Stimulated activated CD8-positive, alpha-beta memory T cell treated with anti-CD3 and anti-CD28 coated beads, Interleukin-4, amount 100 ng/mL, for 48 hours (primary cell): ENCODE measurements around the gene NEURL1B.

Experiments used
- DNase-seq: peaks from one replicate; pipeline ENCODE4 v3.0.0-alpha.2; 2020

NEURL1B gene

GRCh38 chr5:172681421-172681820 is 40.4 kb downstream of the NEURL1B start:
- DNase-seq = no peak

GRCh38 chr5:172683264-172683644 is 42.2 kb downstream of the NEURL1B start:
- no peak for DNase-seq

GRCh38 chr5:172683645-172684471 is 42.8 kb downstream of the NEURL1B start:
- DNase-seq = peak; percentile 63

- DNase-seq = no peak
These were observed 44.0 kb downstream of the NEURL1B start for GRCh38 chr5:172685091-172685490.

GRCh38 chr5:172686111-172686510 is 45.0 kb downstream of the NEURL1B start:
- no peak for DNase-seq

- no peak for DNase-seq
These were observed 45.7 kb downstream of the NEURL1B start for GRCh38 chr5:172686539-172687390.

- DNase-seq = no peak
These were observed 46.9 kb downstream of the NEURL1B start for GRCh38 chr5:172687940-172688339.

GRCh38 chr5:172688349-172689217 is 47.5 kb downstream of the NEURL1B start:
- DNase-seq = peak; percentile 40

- DNase-seq = no peak
These were observed 48.1 kb downstream of the NEURL1B start for GRCh38 chr5:172689218-172689572.

- no peak for DNase-seq
These were observed 48.7 kb downstream of the NEURL1B start for GRCh38 chr5:172689801-172690200.

GRCh38 chr5:172690258-172691075 is 49.4 kb downstream of the NEURL1B start:
- DNase-seq = no peak

- no peak for DNase-seq
These were observed 50.8 kb downstream of the NEURL1B start for GRCh38 chr5:172691886-172692285.

GRCh38 chr5:172692451-172692850 is 51.4 kb downstream of the NEURL1B start:
- no peak for DNase-seq

GRCh38 chr5:172692981-172693380 is 51.9 kb downstream of the NEURL1B start:
- no peak for DNase-seq

GRCh38 chr5:172694061-172694460 is 53.0 kb downstream of the NEURL1B start:
- DNase-seq = no peak

GRCh38 chr5:172694541-172694940 is 53.5 kb downstream of the NEURL1B start:
- DNase-seq = no peak

- no peak for DNase-seq
These were observed 54.4 kb downstream of the NEURL1B start for GRCh38 chr5:172695232-172696054.

- no peak for DNase-seq
These were observed 55.2 kb downstream of the NEURL1B start for GRCh38 chr5:172696171-172696849.

GRCh38 chr5:172697123-172698121 is 56.4 kb downstream of the NEURL1B start:
- peak; percentile 88 for DNase-seq
